IMR-90 (cell line): ENCODE data around the gene SLC7A6. TPM values are rescaled to one million over a fixed set of nuclear protein-coding genes. Genes with fewer than 3 reads are reported as not detected.
"Not testable (repeated sequence)": the region's sequence is repeated elsewhere in the genome, so short reads cannot be mapped to it uniquely, and the experiment has no call there.

Source experiments
- ATAC-seq: fragments of 200-7000 bp; cut with Tn5 transposase; 2 replicates; pipeline ENCODE4 v1.9.1; 2020; ENCODE audit warnings: low read depth, mild to moderate bottlenecking, moderate library complexity
- BruUV-seq: library from RNA; stranded (reverse); fragments of 400-500 nt; replicated peaks from 2 replicates; lab custom pipeline; 2021; lab: Mats Ljungman, UMichigan
- CTCF ChIA-PET: fragments of 300-600 bp; formaldehyde crosslinking; extraction: SDS; loops from one replicate; lab custom pipeline; 2021; ENCODE audit warnings: antibody characterized with exemption; lab: Yijun Ruan, JAX
- POLR2A ChIA-PET: fragments of 300-600 bp; sonication (Branson Sonifier 250); formaldehyde crosslinking; loops from one replicate; lab custom pipeline; 2022; ENCODE audit warnings: antibody characterized with exemption; ENCODE audit not compliant: unreplicated experiment; lab: Charles Lee
- DNase-seq: peaks from one replicate; pipeline ENCODE4 v3.0.0; 2013
- H2AFZ ChIP-seq: replicated peaks from 2 replicates; pipeline ENCODE3; 2013; ENCODE audit warnings: low read length, mild to moderate bottlenecking; ENCODE audit not compliant: poor library complexity
- H2AK5ac ChIP-seq: 2 replicates; pipeline ENCODE4 v1.6.1; 2013; ENCODE audit warnings: low read depth, low read length, inconsistent platforms
- H2AK9ac ChIP-seq: replicated peaks from 2 replicates; pipeline ENCODE3; 2013; ENCODE audit warnings: mild to moderate bottlenecking, low read depth, low read length, moderate library complexity; ENCODE audit not compliant: poor library complexity
- H2BK120ac ChIP-seq: 2 replicates; pipeline ENCODE4 v1.6.1; 2013; ENCODE audit warnings: low read depth, low read length, inconsistent platforms
- H2BK15ac ChIP-seq: 3 replicates; pipeline ENCODE4 v1.6.1; 2013; ENCODE audit warnings: low read depth, low read length, inconsistent platforms
- H2BK20ac ChIP-seq: 2 replicates; pipeline ENCODE4 v1.6.1; 2013; ENCODE audit warnings: low read depth, mild to moderate bottlenecking, inconsistent platforms, low read length, moderate library complexity
- H2BK5ac ChIP-seq: 2 replicates; pipeline ENCODE4 v1.6.1; 2013; ENCODE audit warnings: mild to moderate bottlenecking, low read depth, low read length, inconsistent platforms; ENCODE audit not compliant: poor library complexity, severe bottlenecking
- H3K14ac ChIP-seq: replicated peaks from 2 replicates; pipeline ENCODE4 v1.6.1; 2013; ENCODE audit warnings: low read depth, low read length, inconsistent platforms
- H3K18ac ChIP-seq: 2 replicates; pipeline ENCODE4 v1.6.1; 2013; ENCODE audit warnings: low read depth, low read length, control low read depth
- H3K23ac ChIP-seq: 2 replicates; pipeline ENCODE4 v1.6.1; 2013; ENCODE audit warnings: low read depth, low read length, inconsistent platforms
- H3K27ac ChIP-seq: 2 replicates; pipeline ENCODE4 v1.5.1; 2013; ENCODE audit warnings: mild to moderate bottlenecking, control low read depth, low read length; ENCODE audit not compliant: insufficient read depth
- H3K27me3 ChIP-seq: 2 replicates; pipeline ENCODE4 v1.6.1; 2013; ENCODE audit warnings: low read length; ENCODE audit not compliant: control insufficient read depth, insufficient read depth
- H3K36me3 ChIP-seq: 2 replicates; pipeline ENCODE4 v1.6.1; 2013; ENCODE audit warnings: low read length, mixed read lengths; ENCODE audit not compliant: control insufficient read depth, insufficient read depth
- H3K4ac ChIP-seq: 2 replicates; pipeline ENCODE4 v1.6.1; 2013; ENCODE audit warnings: low read depth, low read length, inconsistent platforms
- H3K4me1 ChIP-seq: 2 replicates; pipeline ENCODE4 v1.6.1; 2013; ENCODE audit warnings: low read length, mixed read lengths; ENCODE audit not compliant: control insufficient read depth, insufficient read depth
- H3K4me2 ChIP-seq: 2 replicates; pipeline ENCODE4 v1.6.1; 2013; ENCODE audit warnings: low read depth, mild to moderate bottlenecking, control low read depth, low read length, moderate library complexity
- H3K4me3 ChIP-seq: 2 replicates; pipeline ENCODE4 v1.5.1; 2013; ENCODE audit warnings: low read depth, mild to moderate bottlenecking, control low read depth, low read length, moderate library complexity; ENCODE audit not compliant: insufficient read depth
- H3K56ac ChIP-seq: 2 replicates; pipeline ENCODE4 v1.6.1; 2013; ENCODE audit warnings: low read length, inconsistent platforms; ENCODE audit not compliant: insufficient read depth; ENCODE audit errors: extremely low read depth
- H3K79me1 ChIP-seq, 2 experiments: 2 replicates each; pipeline ENCODE4 v1.6.1; 2013; ENCODE audit warnings: low read length in 2 of 2, inconsistent platforms in 1 of 2, low read depth in 1 of 2
- H3K9ac ChIP-seq: 2 replicates; pipeline ENCODE4 v1.6.1; 2013; ENCODE audit warnings: low read depth, low read length, control low read depth
- H3K9me1 ChIP-seq: 2 replicates; pipeline ENCODE4 v1.6.1; 2013; ENCODE audit warnings: low read length, inconsistent platforms; ENCODE audit not compliant: insufficient read depth
- H3K9me3 ChIP-seq: 2 replicates; pipeline ENCODE4 v1.6.1; 2013; ENCODE audit warnings: low read length; ENCODE audit not compliant: control insufficient read depth, insufficient read depth
- H4K20me1 ChIP-seq: 2 replicates; pipeline ENCODE4 v1.6.1; 2013; ENCODE audit warnings: low read length, inconsistent platforms; ENCODE audit not compliant: insufficient read depth
- H4K5ac ChIP-seq: 2 replicates; pipeline ENCODE4 v1.6.1; 2013; ENCODE audit warnings: mild to moderate bottlenecking, low read depth, low read length, control low read depth
- H4K8ac ChIP-seq, 2 experiments: 2 replicates each; pipeline ENCODE4 v1.6.1; 2013; ENCODE audit warnings: low read depth in 2 of 2, low read length in 2 of 2, control low read depth in 1 of 2, inconsistent platforms in 1 of 2
- H4K91ac ChIP-seq: 2 replicates; pipeline ENCODE4 v1.6.1; 2013; ENCODE audit warnings: low read depth, low read length, inconsistent platforms; ENCODE audit not compliant: insufficient read depth
- WGBS, 2 experiments: methylation state at CpG; one replicate each; pipeline versions ENCODE4 v1.1.5 to v1.1.7; 2013; ENCODE audit warnings: missing lambda C conversion rate in 2 of 2; ENCODE audit not compliant: insufficient read length in 1 of 2; ENCODE audit errors: extremely low coverage in 2 of 2; 5-methylcytosine and 5-hydroxymethylcytosine counted together
- dilution Hi-C: fragments of 300-500 bp; cut with HindIII; formaldehyde crosslinking; loops from one replicate; pipeline ENCODE4 v1.14.3; 2018; ENCODE audit warnings: low sequenced_read_pairs; ENCODE audit not compliant: unreplicated experiment
- in situ Hi-C: fragments of 300-500 bp; cut with MboI; formaldehyde crosslinking; loops from 3 replicates; pipeline ENCODE4 v1.14.3; 2019; ENCODE audit warnings: low sequenced_read_pairs, inconsistent platforms, mixed read lengths
- intact Hi-C: fragments of 100-400 bp; cut with micrococcal nuclease; formaldehyde crosslinking; loops from 2 replicates; pipeline ENCODE4 v1.10.0; 2022
- polyA plus RNA-seq, 3 experiments: library from polyadenylated mRNA; depleted of rRNA; stranded (reverse); fragments of >200 nt; gene quantifications; 2 replicates each; pipeline ENCODE4 v1.2.3, GENCODE V29; 2012; ENCODE audit warnings: low replicate concordance in 1 of 3
- total RNA-seq: library from RNA; depleted of rRNA; stranded (reverse); fragments of >200 nt; gene quantifications from 2 replicates; pipeline ENCODE4 v1.2.3, GENCODE V29; 2012

The SLC7A6 gene
- total and polyA plus RNA-seq, 2 of the 4 experiments (the other 2 are of a cell fraction): 29.4 to 36.1 TPM

GRCh38 chr16:68288796-68289195 is 24.5 kb downstream of the SLC7A6 start:
- intact Hi-C loops, DNase-seq, H3K4me2 ChIP-seq, H3K27me3 ChIP-seq, H2AFZ ChIP-seq, H2BK20ac ChIP-seq, H3K23ac ChIP-seq, H3K14ac ChIP-seq, in situ Hi-C loops, H2BK15ac ChIP-seq, H2BK5ac ChIP-seq, H3K4ac ChIP-seq, H4K8ac ChIP-seq, BruUV-seq, ATAC-seq, H3K27ac ChIP-seq, H2AK5ac ChIP-seq, H2AK9ac ChIP-seq, H4K91ac ChIP-seq, dilution Hi-C loops, H3K56ac ChIP-seq, H3K9ac ChIP-seq, H3K18ac ChIP-seq, H3K4me3 ChIP-seq, CTCF ChIA-PET, H4K5ac ChIP-seq, H2BK120ac ChIP-seq, H3K9me3 ChIP-seq: not testable (repeated sequence)
- WGBS, 2 experiments: no CpG with 5 or more reads among the region's 9 CpGs
- H3K36me3 ChIP-seq: peaks cover 35% of the 10 kb centered on the region
- POLR2A ChIA-PET: interaction anchor here (0.6 kb wide), 1 partner anchor 18 kb away, joined by 5 read pairs; no protein-coding TSS in a partner anchor
- H4K20me1 ChIP-seq: peaks cover 55% of the 10 kb centered on the region
- peaks cover 11% of the 10 kb centered on the region for H3K4me1 ChIP-seq
- H3K79me1 ChIP-seq: peaks cover 38 to 89% of the 10 kb centered on the region in 2 experiments
- peaks cover 37% of the 10 kb centered on the region for H3K9me1 ChIP-seq
